Neural progenitor cell (in vitro differentiated cells): ENCODE data around the gene IQGAP3. TPM values are rescaled to one million over a fixed set of nuclear protein-coding genes. Genes with fewer than 3 reads are reported as not detected.

Experiments
- DNase-seq: peaks from one replicate; pipeline ENCODE4 v3.0.0-alpha.2; 2016; ENCODE audit warnings: low spot score
- H2AFZ ChIP-seq: fragments of 200-600 bp; sonication (generic); replicated peaks from 2 replicates; pipeline ENCODE4 v1.6.1; 2016; ENCODE audit warnings: antibody characterized with exemption
- H3F3A ChIP-seq: fragments of 200-600 bp; sonication (generic); 2 replicates; pipeline ENCODE4 v1.6.1; 2016; ENCODE audit warnings: antibody characterized with exemption, low read depth
- H3K27ac ChIP-seq: fragments of 200-600 bp; sonication (generic); 2 replicates; pipeline ENCODE4 v1.5.1; 2016; ENCODE audit warnings: mild to moderate bottlenecking
- H3K27me3 ChIP-seq: fragments of 200-600 bp; sonication (generic); 2 replicates; pipeline ENCODE4 v1.6.1; 2016; ENCODE audit warnings: mild to moderate bottlenecking, moderate library complexity
- H3K36me3 ChIP-seq: fragments of 200-600 bp; sonication (generic); 2 replicates; pipeline ENCODE4 v1.5.1; 2016
- H3K4me1 ChIP-seq: fragments of 200-600 bp; sonication (generic); 2 replicates; pipeline ENCODE4 v1.6.1; 2016; ENCODE audit warnings: mixed run types
- H3K4me2 ChIP-seq: fragments of 200-600 bp; sonication (generic); 2 replicates; pipeline ENCODE4 v1.6.1; 2016
- H3K4me3 ChIP-seq: fragments of 200-600 bp; sonication (generic); 2 replicates; pipeline ENCODE4 v1.5.1; 2016
- H3K79me2 ChIP-seq: fragments of 200-600 bp; sonication (generic); 2 replicates; pipeline ENCODE4 v1.6.1; 2016; ENCODE audit warnings: low read depth
- H3K9ac ChIP-seq: fragments of 200-600 bp; sonication (generic); 2 replicates; pipeline ENCODE4 v1.6.1; 2016
- H3K9me3 ChIP-seq: fragments of 200-600 bp; sonication (generic); 2 replicates; pipeline ENCODE4 v1.5.1; 2016; ENCODE audit warnings: low read depth
- H4K20me1 ChIP-seq: fragments of 200-600 bp; sonication (generic); 2 replicates; pipeline ENCODE4 v1.6.1; 2016; ENCODE audit warnings: low read depth
- H3K27ac Mint-ChIP-seq: 3 replicates; pipeline ENCODE4 v1.8.0; 2021; ENCODE audit warnings: mixed read lengths
- H3K27me3 Mint-ChIP-seq: 2 replicates; pipeline ENCODE4 v1.8.0; 2022; ENCODE audit warnings: low read depth, mild to moderate bottlenecking, inconsistent platforms, moderate library complexity, mixed read lengths; ENCODE audit not compliant: insufficient read depth
- H3K36me3 Mint-ChIP-seq: 3 replicates; pipeline ENCODE4 v1.8.0; 2021; ENCODE audit warnings: mixed read lengths
- H3K4me1 Mint-ChIP-seq: 3 replicates; pipeline ENCODE4 v1.8.0; 2021; ENCODE audit warnings: mixed read lengths
- H3K4me3 Mint-ChIP-seq: 3 replicates; pipeline ENCODE4 v1.8.0; 2021; ENCODE audit warnings: mild to moderate bottlenecking, moderate library complexity, mixed read lengths
- H3K9me3 Mint-ChIP-seq: 3 replicates; pipeline ENCODE4 v1.8.0; 2020; ENCODE audit warnings: mixed read lengths
- EZH2 ChIP-seq: fragments of 200-600 bp; sonication (generic); IDR thresholded peaks from 2 replicates; pipeline ENCODE4 v1.6.1; 2017; ENCODE audit warnings: antibody characterized with exemption, mild to moderate bottlenecking, moderate library complexity
- EZH2phosphoT487 ChIP-seq: fragments of 200-600 bp; sonication (generic); IDR thresholded peaks from 2 replicates; pipeline ENCODE4 v1.6.1; 2017; ENCODE audit warnings: antibody characterized with exemption
- total RNA-seq: library from RNA; depleted of rRNA; stranded (reverse); fragments of >200 nt; gene quantifications from 2 replicates; pipeline ENCODE4 v1.2.3, GENCODE V29; 2015; ENCODE audit warnings: low replicate concordance
- TF ChIP-seq, protein P1 (sequence below): fragments of 200-600 bp; sonication (generic); IDR thresholded peaks from 2 replicates; pipeline ENCODE4 v1.5.1; 2017; ENCODE audit warnings: antibody characterized with exemption, mild to moderate bottlenecking

The IQGAP3 gene
- total RNA-seq, 1 donor from 2014 or later: 31.5 TPM

DNA sequence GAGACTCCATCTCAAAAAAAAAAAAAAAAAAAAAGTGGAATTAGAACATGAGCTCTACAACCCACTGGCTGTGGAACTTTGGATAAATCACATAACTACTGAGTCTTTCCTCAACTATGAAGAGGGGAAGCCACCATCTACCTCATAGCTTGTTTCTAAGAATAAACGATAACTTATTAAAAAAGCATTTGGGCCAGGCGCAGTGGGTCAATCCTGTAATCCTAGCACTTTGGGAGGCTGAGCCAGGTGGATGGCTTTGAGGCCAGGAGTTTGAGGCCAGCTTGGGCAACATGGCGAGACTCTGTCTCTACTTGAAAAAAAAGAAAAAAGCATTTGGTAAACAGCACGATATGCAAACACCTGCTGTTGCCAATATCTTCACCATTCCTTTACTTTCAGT is 40.0 kb downstream of the IQGAP3 start:
- Histone ChIP-seq H3K4me3 (no peak overlapping the region), H3K27ac (no peak overlapping the region), H3K27me3 (no peaks in the 10 kb centered on the region), H3K79me2 (no peaks in the 10 kb centered on the region), H3K9ac (no peak overlapping the region), H3F3A (no peaks in the 10 kb centered on the region), H4K20me1 (no peaks in the 10 kb centered on the region), H3K4me1 (no peaks in the 10 kb centered on the region), H3K36me3 (no peaks in the 10 kb centered on the region), H2AFZ (no peak overlapping the region), H3K9me3 (no peaks in the 10 kb centered on the region), H3K4me2 (no peak overlapping the region)
- H3K27me3 Mint-ChIP-seq: peaks cover 3% of the 10 kb centered on the region
- H3K36me3 Mint-ChIP-seq: peaks cover 34% of the 10 kb centered on the region
- no peak for DNase-seq
- H3K4me1 Mint-ChIP-seq: no peaks in the 10 kb centered on the region
- H3K4me3 Mint-ChIP-seq: no peak overlapping the region
- no peak for TF ChIP-seq EZH2
- TF ChIP-seq EZH2phosphoT487: no peak
- TF ChIP-seq, protein P1, sequence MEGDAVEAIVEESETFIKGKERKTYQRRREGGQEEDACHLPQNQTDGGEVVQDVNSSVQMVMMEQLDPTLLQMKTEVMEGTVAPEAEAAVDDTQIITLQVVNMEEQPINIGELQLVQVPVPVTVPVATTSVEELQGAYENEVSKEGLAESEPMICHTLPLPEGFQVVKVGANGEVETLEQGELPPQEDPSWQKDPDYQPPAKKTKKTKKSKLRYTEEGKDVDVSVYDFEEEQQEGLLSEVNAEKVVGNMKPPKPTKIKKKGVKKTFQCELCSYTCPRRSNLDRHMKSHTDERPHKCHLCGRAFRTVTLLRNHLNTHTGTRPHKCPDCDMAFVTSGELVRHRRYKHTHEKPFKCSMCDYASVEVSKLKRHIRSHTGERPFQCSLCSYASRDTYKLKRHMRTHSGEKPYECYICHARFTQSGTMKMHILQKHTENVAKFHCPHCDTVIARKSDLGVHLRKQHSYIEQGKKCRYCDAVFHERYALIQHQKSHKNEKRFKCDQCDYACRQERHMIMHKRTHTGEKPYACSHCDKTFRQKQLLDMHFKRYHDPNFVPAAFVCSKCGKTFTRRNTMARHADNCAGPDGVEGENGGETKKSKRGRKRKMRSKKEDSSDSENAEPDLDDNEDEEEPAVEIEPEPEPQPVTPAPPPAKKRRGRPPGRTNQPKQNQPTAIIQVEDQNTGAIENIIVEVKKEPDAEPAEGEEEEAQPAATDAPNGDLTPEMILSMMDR: no peak
- H3K27ac Mint-ChIP-seq: no peak overlapping the region
- no peaks in the 10 kb centered on the region for H3K9me3 Mint-ChIP-seq

- Histone ChIP-seq H3K4me3 (no peak overlapping the region), H3K79me2 (no peaks in the 10 kb centered on the region), H3K9me3 (no peaks in the 10 kb centered on the region), H3K9ac (no peak overlapping the region), H3K36me3 (no peaks in the 10 kb centered on the region), H4K20me1 (no peaks in the 10 kb centered on the region), H2AFZ (no peak overlapping the region), H3K27ac (no peak overlapping the region), H3K27me3 (no peaks in the 10 kb centered on the region), H3F3A (no peaks in the 10 kb centered on the region), H3K4me2 (no peak overlapping the region), H3K4me1 (no peaks in the 10 kb centered on the region)
- TF ChIP-seq, protein P1: no peak
- TF ChIP-seq EZH2 (no peak), EZH2phosphoT487 (no peak)
- Mint-ChIP-seq H3K36me3 (peaks cover 41% of the 10 kb centered on the region), H3K9me3 (no peaks in the 10 kb centered on the region), H3K4me3 (no peak overlapping the region), H3K27me3 (peaks cover 4% of the 10 kb centered on the region), H3K27ac (no peak overlapping the region), H3K4me1 (peaks cover 6% of the 10 kb centered on the region)
- DNase-seq: no peak
Observed at GRCh38 chr1:156530006-156530405, 42.4 kb downstream of the IQGAP3 start.

- no peak for DNase-seq
- H3K27ac Mint-ChIP-seq: no peak overlapping the region
- H3K4me3 Mint-ChIP-seq: no peak overlapping the region
- no peaks in the 10 kb centered on the region for H3K4me1 ChIP-seq
- no peak overlapping the region for H2AFZ ChIP-seq
- no peaks in the 10 kb centered on the region for H3F3A ChIP-seq
- peaks cover 6% of the 10 kb centered on the region for H3K4me1 Mint-ChIP-seq
- no peak overlapping the region for H3K27ac ChIP-seq
- H3K27me3 ChIP-seq: no peaks in the 10 kb centered on the region
- TF ChIP-seq, protein P1: no peak
- TF ChIP-seq EZH2phosphoT487 (no peak), EZH2 (no peak)
- H3K79me2 ChIP-seq: no peaks in the 10 kb centered on the region
- H3K27me3 Mint-ChIP-seq: peaks cover 4% of the 10 kb centered on the region
- H3K9me3 ChIP-seq: no peaks in the 10 kb centered on the region
- no peaks in the 10 kb centered on the region for H4K20me1 ChIP-seq
- peaks cover 43% of the 10 kb centered on the region for H3K36me3 Mint-ChIP-seq
- no peaks in the 10 kb centered on the region for H3K36me3 ChIP-seq
- no peak overlapping the region for H3K4me2 ChIP-seq
- H3K9me3 Mint-ChIP-seq: no peaks in the 10 kb centered on the region
- no peak overlapping the region for H3K9ac ChIP-seq
- no peak overlapping the region for H3K4me3 ChIP-seq
Observed at GRCh38 chr1:156528875-156529425, 43.4 kb downstream of the IQGAP3 start.
